Adrenal gland (tissue), 12 donors: Measurements from ENCODE around the gene RNF217. TPM values are rescaled to one million over a fixed set of nuclear protein-coding genes. Genes with fewer than 3 reads are reported as not detected.
"Not testable (repeated sequence)": the region's sequence is repeated elsewhere in the genome, so short reads cannot be mapped to it uniquely, and the experiment has no call there.

Experiments used
- DNase-seq, 7 donors: peaks; one replicate each; pipeline ENCODE4 v3.0.0-alpha.2; 2019 to 2020
- H3K27ac ChIP-seq, 5 donors: fragments of 200-600 bp; sonication (generic) in 4 of 5; 1 replicate in 3 of 5; 2 replicates in 2 of 5; pipeline versions ENCODE4 v1.5.1 to v1.8.0; 2016 to 2020; ENCODE audit warnings: mild to moderate bottlenecking in 1 of 5
- H3K27me3 ChIP-seq: fragments of 200-600 bp; 2 replicates; pipeline ENCODE4 v1.8.0; 2021
- H3K36me3 ChIP-seq, 2 donors: fragments of 200-600 bp; replicated peaks in 1 of 2; 1 replicate in 1 of 2; 2 replicates in 1 of 2; pipeline versions ENCODE4 v1.5.1 to v1.8.0; 2018 to 2022
- H3K4me1 ChIP-seq, 2 donors: fragments of 200-600 bp; replicated peaks in 1 of 2; 1 replicate in 1 of 2; 2 replicates in 1 of 2; pipeline versions ENCODE4 v1.5.1 to v1.8.0; 2018 to 2021
- H3K4me3 ChIP-seq, 4 donors: fragments of 200-600 bp; sonication (generic) in 3 of 4; one replicate each; pipeline ENCODE4 v1.5.1; 2016 to 2018
- H3K9me3 ChIP-seq, 3 donors: fragments of 200-600 bp; sonication (generic) in 1 of 3; replicated peaks in 1 of 3; 1 replicate in 2 of 3; 2 replicates in 1 of 3; pipeline versions ENCODE4 v1.5.1 to v1.8.0; 2016 to 2021
- CTCF ChIP-seq, 6 experiments: fragments of 450-650 bp in 4 of 6; fragments of 200-600 bp in 2 of 6; sonication (generic) in 1 of 6; IDR thresholded peaks; 1 replicate in 5 of 6; 2 replicates in 1 of 6; pipeline versions ENCODE4 v1.5.1 to v1.8.0; 2016 to 2021; ENCODE audit warnings: antibody characterized with exemption in 6 of 6, mild to moderate bottlenecking in 2 of 6, moderate library complexity in 1 of 6
- POLR2A ChIP-seq, 2 donors: fragments of 450-650 bp; IDR thresholded peaks; one replicate each; pipeline ENCODE4 v1.6.1; 2017; ENCODE audit warnings: antibody characterized with exemption in 2 of 2, mild to moderate bottlenecking in 2 of 2, moderate library complexity in 1 of 2
- WGBS, 4 donors: extraction: QIAGEN DNeasy Blood & Tissue Kit in 2 of 4; methylation state at CpG; one replicate each; pipeline versions ENCODE4 v1.1.5 to v1.1.7; 2013 to 2017; 5-methylcytosine and 5-hydroxymethylcytosine counted together
- intact Hi-C, 2 donors: fragments of 100-400 bp; cut with DNase I; formaldehyde crosslinking; loops; one replicate each; pipeline versions ENCODE4 v1.14.1 to v1.15.0; 2022 to 2023
- polyA plus RNA-seq, 3 donors: library from polyadenylated mRNA; stranded (reverse); fragments of 200-250 nt in 2 of 3; fragments of 350-450 nt in 1 of 3; fragmentation: Illumina TruSeq in 1 of 3; extraction: RNeasy Lipid Tissue Mini Kit (QIAGEN cat#74804) in 1 of 3; gene quantifications; one replicate each; pipeline ENCODE4 v1.2.3, GENCODE V29; 2013 to 2014
- total RNA-seq, 9 donors: library from RNA; depleted of rRNA in 4 of 9; stranded (reverse); fragments of >200 nt in 4 of 9; fragments of 120-200 nt in 1 of 9; fragmentation: NEBNext Ultra II Directional in 1 of 9; extraction: Animal tissue kit (Norgen Biotek cat#: 25700) in 1 of 9; gene quantifications; one replicate each; pipeline versions ENCODE4 v1.1.0 to v1.2.4, GENCODE V29; 2013 to 2023
- donor health status: healthy with polysubstance abuse.
- donor health status: Bipolar disorder and iron deficiency.
- donor health status: DM: yes; HTN: yes; CAD: no.
- donor health status: DM: no; HTN: no; CAD: no.
- donor health status: DM: no; HTN: no; CAD: no.
- donor health status: DM: yes; HTN: yes; CAD: no.

The RNF217 gene
- total and polyA plus RNA-seq, 12 donors, result 4.6 to 23.0 (median 11.5) TPM

DNA sequence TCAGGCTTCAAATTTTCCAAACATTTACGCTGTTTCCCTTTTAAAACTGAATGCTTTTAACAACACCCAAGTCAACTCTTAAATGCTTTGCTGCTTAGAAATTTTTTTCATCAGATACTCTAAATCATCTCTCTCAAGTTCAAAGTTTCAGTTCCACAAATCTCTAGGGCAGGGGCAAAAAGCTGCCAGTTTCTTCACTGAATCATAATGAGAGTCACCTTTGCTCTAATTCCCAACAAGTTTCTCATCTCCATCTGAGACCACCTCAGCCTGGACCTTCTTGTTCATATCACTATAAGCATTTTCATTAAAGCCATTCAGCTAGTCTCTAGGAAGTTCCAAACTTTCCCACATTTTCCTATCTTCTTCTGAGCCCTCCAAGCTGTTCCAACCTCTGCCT lies 69.1 kb downstream of the RNF217 start:
- no peak overlapping the region for H3K4me3 ChIP-seq
- H3K27me3 ChIP-seq, result no peaks in the 10 kb centered on the region
- no peak for DNase-seq
- WGBS, 4 donors, result 97 to 100% (median 99%) methylated on average over 1 of the region's 1 CpG
- no peaks in the 10 kb centered on the region for H3K9me3 ChIP-seq
- no peak for TF ChIP-seq CTCF (IDR thresholded peaks at IDR 0.05)
- TF ChIP-seq POLR2A (IDR thresholded peaks at IDR 0.05), result no peak
- no peaks in the 10 kb centered on the region for H3K4me1 ChIP-seq
- H3K27ac ChIP-seq, result no peak overlapping the region
- no peaks in the 10 kb centered on the region for H3K36me3 ChIP-seq
- intact Hi-C loops, result no loop called here

DNA sequence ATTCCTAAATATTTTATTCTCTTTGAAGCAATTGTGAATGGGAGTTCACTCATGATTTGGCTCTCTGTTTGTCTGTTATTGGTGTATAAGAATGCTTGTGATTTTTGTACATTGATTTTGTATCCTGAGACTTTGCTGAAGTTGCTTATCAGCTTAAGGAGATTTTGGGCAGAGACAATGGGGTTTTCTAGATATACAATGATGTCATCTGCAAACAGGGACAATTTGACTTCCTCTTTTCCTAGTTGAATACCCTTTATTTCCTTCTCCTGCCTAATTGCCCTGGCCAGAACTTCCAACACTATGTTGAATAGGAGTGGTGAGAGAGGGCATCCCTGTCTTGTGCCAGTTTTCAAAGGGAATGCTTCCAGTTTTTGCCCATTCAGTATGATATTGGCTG lies 72.7 kb downstream of the RNF217 start:
- intact Hi-C loops, H3K4me1 ChIP-seq, H3K27me3 ChIP-seq, H3K4me3 ChIP-seq, H3K9me3 ChIP-seq, H3K36me3 ChIP-seq, H3K27ac ChIP-seq, DNase-seq: not testable (repeated sequence)

- H3K27me3 ChIP-seq, H3K9me3 ChIP-seq, H3K36me3 ChIP-seq, H3K4me3 ChIP-seq, H3K4me1 ChIP-seq, intact Hi-C loops, DNase-seq, H3K27ac ChIP-seq: not testable (repeated sequence)
- WGBS, 4 donors, result 92 to 97% (median 97%) methylated on average over 4 of the region's 4 CpGs
These were observed 74.2 kb downstream of the RNF217 start for GRCh38 chr6:125036486-125036885.

DNA sequence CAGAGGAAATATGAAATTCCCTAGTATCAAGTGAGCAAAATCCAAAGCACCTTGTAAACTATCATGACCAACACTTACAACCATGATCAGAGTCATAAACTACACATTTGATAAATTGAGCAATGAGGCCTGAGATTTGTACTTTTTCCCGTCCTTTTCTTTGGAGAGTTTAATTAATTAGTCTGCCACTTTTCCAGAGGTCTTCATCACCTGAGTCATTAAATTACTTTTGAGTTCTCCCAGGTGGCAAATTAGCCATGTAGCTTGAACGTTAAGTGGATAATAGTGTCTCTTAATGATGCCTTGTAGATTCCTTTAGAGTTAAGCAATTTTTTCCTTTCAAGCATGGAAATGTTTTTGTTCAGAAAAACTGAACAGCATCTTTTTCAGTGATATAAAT lies 75.6 kb downstream of the RNF217 start:
- no peak overlapping the region for H3K4me3 ChIP-seq
- TF ChIP-seq POLR2A (IDR thresholded peaks at IDR 0.05) (no peak), CTCF (IDR thresholded peaks at IDR 0.05) (no peak)
- WGBS, 4 donors, result 69 to 89% (median 77%) methylated on average over 2 of the region's 2 CpGs
- no peaks in the 10 kb centered on the region for H3K4me1 ChIP-seq
- intact Hi-C loops, result no loop called here
- no peak overlapping the region for H3K27ac ChIP-seq
- no peaks in the 10 kb centered on the region for H3K9me3 ChIP-seq
- no peaks in the 10 kb centered on the region for H3K27me3 ChIP-seq
- DNase-seq, result no peak
- H3K36me3 ChIP-seq, result no peaks in the 10 kb centered on the region

DNA sequence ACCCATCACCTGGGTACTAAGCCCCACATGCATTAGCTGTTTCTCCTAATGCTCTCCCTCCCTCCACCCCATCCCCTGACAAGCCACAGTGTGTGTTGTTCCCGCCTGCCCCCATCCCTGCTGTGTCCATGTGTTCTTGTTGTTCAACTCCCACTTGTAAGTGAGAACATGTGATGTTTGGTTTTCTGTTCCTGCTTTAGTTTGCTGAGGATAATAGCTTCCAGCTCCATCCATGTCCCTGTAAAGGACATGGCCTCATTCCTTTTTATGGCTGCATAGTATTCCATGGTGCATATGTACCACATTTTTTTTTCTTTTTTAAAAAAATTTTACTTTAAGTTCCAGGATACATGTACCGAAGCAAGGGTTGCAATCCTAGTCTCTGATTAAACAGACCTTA lies 76.7 kb downstream of the RNF217 start:
- no peak for DNase-seq
- Histone ChIP-seq H3K4me3 (no peak overlapping the region), H3K36me3 (no peaks in the 10 kb centered on the region), H3K9me3 (no peaks in the 10 kb centered on the region), H3K4me1 (no peaks in the 10 kb centered on the region), H3K27me3 (no peaks in the 10 kb centered on the region), H3K27ac (no peak overlapping the region)
- TF ChIP-seq POLR2A (IDR thresholded peaks at IDR 0.05) (no peak), CTCF (IDR thresholded peaks at IDR 0.05) (no peak)
- WGBS, 4 donors, result 94 to 100% (median 97%) methylated on average over 2 of the region's 2 CpGs
- intact Hi-C loops, result no loop called here
